HepG2 (cell line): Measurements from ENCODE around the gene ZDHHC7. TPM values are rescaled to one million over a fixed set of nuclear protein-coding genes. Genes with fewer than 3 reads are reported as not detected.

Experiments
- ATAC-seq: fragments of 200-7000 bp; cut with Tn5 transposase; 3 replicates; pipeline ENCODE4 v1.9.1; 2020; ENCODE audit warnings: mild to moderate bottlenecking, moderate library complexity
- BruUV-seq: library from RNA; stranded (reverse); fragments of 400-500 nt; replicated peaks from 2 replicates; lab custom pipeline; 2021; lab: Mats Ljungman, UMichigan
- CTCF ChIA-PET: fragments of 300-600 bp; formaldehyde crosslinking; extraction: SDS; loops from one replicate; lab custom pipeline; 2021; ENCODE audit warnings: low total read pairs, inconsistent platforms, low intra/inter-chr PET ratio; lab: Yijun Ruan, JAX
- POLR2A ChIA-PET: fragments of 350-600 bp; sonication (Branson Sonifier 250); formaldehyde crosslinking; loops from one replicate; lab custom pipeline; 2020; ENCODE audit warnings: antibody characterized with exemption, inconsistent platforms; lab: Yijun Ruan, JAX
- DNase-seq: peaks from one replicate; pipeline ENCODE4 v3.0.0-alpha.2; 2015; ENCODE audit warnings: low spot score
- FAIRE-seq: peaks from 3 replicates; lab custom pipeline; 2011; peaks lifted over from hg19 to GRCh38; lab: Jason Lieb, UNC
- H2AFZ ChIP-seq: one replicate; pipeline ENCODE4 v1.6.1; 2011; ENCODE audit warnings: low read length, inconsistent platforms
- H3K27ac ChIP-seq: fragments of 300-600 bp; 3 replicates; pipeline ENCODE4 v1.8.0; 2011; ENCODE audit warnings: mixed run types, mild to moderate bottlenecking, mixed read lengths, low read length, inconsistent platforms; ENCODE audit not compliant: insufficient read depth; ENCODE audit errors: extremely low read length
- H3K27me3 ChIP-seq, 2 experiments: fragments of 200-600 bp in 1 of 2; 2 replicates in 1 of 2; 3 replicates in 1 of 2; pipeline versions ENCODE4 v1.6.0 to v1.8.0; 2011; ENCODE audit warnings: low read length in 2 of 2, mild to moderate bottlenecking in 2 of 2, moderate library complexity in 2 of 2, inconsistent platforms in 1 of 2; ENCODE audit not compliant: insufficient read depth in 2 of 2, control insufficient read depth in 1 of 2
- H3K36me3 ChIP-seq, 2 experiments: fragments of 200-600 bp in 1 of 2; replicated peaks in 1 of 2; 2 replicates in 1 of 2; 3 replicates in 1 of 2; pipeline versions ENCODE4 v1.5.1 to v1.8.0; 2011; ENCODE audit warnings: low read length in 2 of 2, inconsistent platforms in 1 of 2; ENCODE audit not compliant: insufficient read depth in 2 of 2, control insufficient read depth in 1 of 2
- H3K4me1 ChIP-seq: 2 replicates; pipeline ENCODE4 v1.5.1; 2012; ENCODE audit warnings: low read length, inconsistent platforms; ENCODE audit not compliant: insufficient read depth
- H3K4me2 ChIP-seq: 2 replicates; pipeline ENCODE4 v1.6.0; 2011; ENCODE audit warnings: low read depth, low read length, inconsistent platforms
- H3K4me3 ChIP-seq, 3 experiments: fragments of 200-600 bp in 1 of 3; sonication (generic), shearing (Covaris generic) in 1 of 3; replicated peaks in 1 of 3; 2 replicates each; pipeline ENCODE4 v1.5.1; 2011 to 2016; ENCODE audit warnings: low read length in 3 of 3, inconsistent platforms in 2 of 3, low read depth in 2 of 3, mild to moderate bottlenecking in 2 of 3, control low read depth in 1 of 3, mixed read lengths in 1 of 3; ENCODE audit not compliant: insufficient read depth in 1 of 3
- H3K79me2 ChIP-seq: one replicate; pipeline ENCODE4 v1.6.1; 2011; ENCODE audit warnings: low read length, inconsistent platforms; ENCODE audit not compliant: insufficient read depth
- H3K9ac ChIP-seq: 2 replicates; pipeline ENCODE4 v1.6.0; 2011; ENCODE audit warnings: mild to moderate bottlenecking, low read depth, low read length, inconsistent platforms; ENCODE audit not compliant: insufficient read depth
- H3K9me3 ChIP-seq: 2 replicates; pipeline ENCODE4 v1.5.1; 2012; ENCODE audit warnings: mild to moderate bottlenecking, low read length
- H4K20me1 ChIP-seq: 2 replicates; pipeline ENCODE4 v1.6.0; 2011; ENCODE audit warnings: inconsistent platforms, mild to moderate bottlenecking, low read length, moderate library complexity; ENCODE audit not compliant: insufficient read depth
- CEBPB ChIP-seq: IDR thresholded peaks from 2 replicates; pipeline ENCODE4 v1.6.1; 2011; ENCODE audit warnings: low read depth, low read length, improper control_type of control experiment, borderline replicate concordance
- FOSL2 ChIP-seq: sonication (generic); formaldehyde crosslinking; IDR thresholded peaks from 2 replicates; pipeline ENCODE4 v1.4.0; 2020; ENCODE audit warnings: missing genetic modification reagents
- FOXO1 ChIP-seq: sonication (generic); formaldehyde crosslinking; IDR thresholded peaks from 2 replicates; pipeline ENCODE4 v1.4.0; 2020; ENCODE audit warnings: missing genetic modification reagents
- NCOR1 ChIP-seq: fragments of 200-600 bp; sonication (generic); IDR thresholded peaks from 2 replicates; pipeline ENCODE4 v1.7.0; 2017; ENCODE audit warnings: antibody characterized with exemption, low read length, borderline replicate concordance
- PCBP1 ChIP-seq: fragments of 200-400 bp; formaldehyde crosslinking; IDR thresholded peaks from 2 replicates; pipeline ENCODE4 v1.6.1; 2017; ENCODE audit warnings: mild to moderate bottlenecking, low read depth, low read length, borderline replicate concordance
- PRPF4 ChIP-seq: fragments of 200-400 bp; formaldehyde crosslinking; IDR thresholded peaks from 2 replicates; pipeline ENCODE4 v1.6.1; 2016; ENCODE audit warnings: low read length, low read depth; ENCODE audit not compliant: poor library complexity, severe bottlenecking
- SOX13 ChIP-seq, 3 experiments: fragments of 450-650 bp in 1 of 3; sonication (generic) in 1 of 3; formaldehyde crosslinking in 1 of 3; IDR thresholded peaks in 2 of 3; conservative IDR thresholded peaks in 1 of 3; 2 replicates each; pipeline versions ENCODE4 v1.5.0 to v1.6.1; 2016 to 2020; ENCODE audit warnings: antibody characterized with exemption in 1 of 3, mild to moderate bottlenecking in 1 of 3, missing compliant biosample characterization in 1 of 3, missing genetic modification reagents in 1 of 3, moderate library complexity in 1 of 3
- ZNF335 ChIP-seq: sonication (generic); formaldehyde crosslinking; IDR thresholded peaks from 2 replicates; pipeline ENCODE4 v1.4.0; 2020; ENCODE audit warnings: missing genetic modification reagents
- WGBS: methylation state at CpG from one replicate; pipeline ENCODE4 v1.1.6; 2017; ENCODE audit warnings: low lambda C conversion rate; 5-methylcytosine and 5-hydroxymethylcytosine counted together
- in situ Hi-C: cut with HindIII; loops from 2 replicates; pipeline ENCODE4 v1.10.0; 2017; ENCODE audit warnings: low pct_unique_long_range_greater_than_20kb; ENCODE audit not compliant: extremely low pct_ligation_motif_present
- intact Hi-C: fragments of 100-400 bp; cut with micrococcal nuclease; formaldehyde crosslinking; loops from one replicate; pipeline ENCODE4 v1.10.0; 2022; ENCODE audit not compliant: unreplicated experiment
- polyA plus RNA-seq, 8 experiments: library from polyadenylated mRNA; depleted of rRNA in 3 of 8; stranded (reverse) in 7 of 8; unstranded in 1 of 8; fragments of >200 nt; fragmentation: Illumina TruSeq in 4 of 8; extraction: Trizol in 4 of 8; gene quantifications; 2 replicates each; pipeline versions ENCODE4 v1.2.1 to v1.2.3, GENCODE V29; 2011 to 2016; ENCODE audit warnings: low read depth in 4 of 8, missing spikeins in 1 of 8, mixed read lengths in 1 of 8; ENCODE audit not compliant: insufficient read depth in 1 of 8
- total RNA-seq, 5 experiments: library from RNA; depleted of rRNA; stranded (reverse); fragments of >200 nt; fragmentation: Illumina TruSeq; extraction: Trizol; gene quantifications; 2 replicates each; pipeline ENCODE4 v1.2.3, GENCODE V29; 2016; ENCODE audit warnings: low read depth in 1 of 5
- TF ChIP-seq, protein P1 (sequence below): sonication (generic); formaldehyde crosslinking; IDR thresholded peaks from 2 replicates; pipeline ENCODE4 v1.8.1; 2023; ENCODE audit warnings: missing genetic modification reagents, inconsistent platforms, borderline replicate concordance

Gene ZDHHC7
- total and polyA plus RNA-seq, 2 of the 13 experiments (the other 11 are each of a cell fraction or from before 2014, with no cell fraction given) = 46.8 to 67.6 TPM

GRCh38 chr16:85029981-85030401 lies 18.7 kb upstream of the ZDHHC7 start (continued):
- no peak for TF ChIP-seq NCOR1
- no peak for TF ChIP-seq SOX13 (IDR thresholded peaks at IDR 0.05)
- TF ChIP-seq SOX13 (CRISPR knock-in tag; conservative IDR thresholded peaks at IDR 0.05 in 1 of 2, IDR thresholded peaks at IDR 0.05 in 1 of 2) = no peak
- TF ChIP-seq FOXO1 (CRISPR knock-in tag) = no peak

- Histone ChIP-seq H3K27me3 (peaks cover 3 to 28% of the 10 kb centered on the region in 2 experiments; a peak in 4 of 5 replicates), H3K9ac (no peak overlapping the region), H3K79me2 (no peaks in the 10 kb centered on the region), H4K20me1 (no peaks in the 10 kb centered on the region), H3K4me3 (no peak overlapping the region), H3K4me1 (peaks cover 31% of the 10 kb centered on the region), H3K4me2 (no peak overlapping the region), H3K36me3 (no peaks in the 10 kb centered on the region), H3K27ac (no peak overlapping the region), H3K9me3 (no peaks in the 10 kb centered on the region), H2AFZ (no peak overlapping the region)
- no peak for FAIRE-seq
- WGBS = 7% methylated on average over 4 of the region's 4 CpGs
- in situ Hi-C loops (no loop called here), intact Hi-C loops (no loop called here)
- DNase-seq = no peak
- ChIA-PET POLR2A (no interaction called here), CTCF (no interaction called here)
- no peak for TF ChIP-seq PCBP1
- peak; percentile 71 for TF ChIP-seq FOSL2 (CRISPR knock-in tag)
- no peak for TF ChIP-seq ZNF335
- no peak for TF ChIP-seq CEBPB
- no peak for TF ChIP-seq PRPF4
- TF ChIP-seq, protein P1, sequence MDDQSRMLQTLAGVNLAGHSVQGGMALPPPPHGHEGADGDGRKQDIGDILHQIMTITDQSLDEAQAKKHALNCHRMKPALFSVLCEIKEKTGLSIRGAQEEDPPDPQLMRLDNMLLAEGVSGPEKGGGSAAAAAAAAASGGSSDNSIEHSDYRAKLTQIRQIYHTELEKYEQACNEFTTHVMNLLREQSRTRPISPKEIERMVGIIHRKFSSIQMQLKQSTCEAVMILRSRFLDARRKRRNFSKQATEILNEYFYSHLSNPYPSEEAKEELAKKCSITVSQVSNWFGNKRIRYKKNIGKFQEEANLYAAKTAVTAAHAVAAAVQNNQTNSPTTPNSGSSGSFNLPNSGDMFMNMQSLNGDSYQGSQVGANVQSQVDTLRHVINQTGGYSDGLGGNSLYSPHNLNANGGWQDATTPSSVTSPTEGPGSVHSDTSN (CRISPR knock-in tag) = no peak
- ATAC-seq = no peak
- no TSS peak for BruUV-seq
Observed at GRCh38 chr16:85029408-85029784, 18.1 kb upstream of the ZDHHC7 start.
